B cell (primary cell): ENCODE data around the gene ATN1. TPM values are rescaled to one million over a fixed set of nuclear protein-coding genes. Genes with fewer than 3 reads are reported as not detected.

Experiments used
- ATAC-seq: fragments of 200-7000 bp; cut with Tn5 transposase; one replicate; pipeline ENCODE4 v1.10.0; 2021; ENCODE audit warnings: low read depth, mild to moderate bottlenecking, moderate number of reproducible peaks, moderate library complexity
- CTCF ChIA-PET: fragments of 350-600 bp; sonication (Branson Sonifier 250); formaldehyde crosslinking; loops from one replicate; lab custom pipeline; 2021; ENCODE audit warnings: antibody characterized with exemption, inconsistent platforms; lab: Charles Lee
- POLR2A ChIA-PET: fragments of 350-600 bp; sonication (Branson Sonifier 250); formaldehyde crosslinking; loops from one replicate; lab custom pipeline; 2021; ENCODE audit warnings: antibody characterized with exemption; lab: Charles Lee
- DNase-seq: peaks from one replicate; pipeline ENCODE4 v3.0.0; 2013
- H2AFZ ChIP-seq: 2 replicates; pipeline ENCODE4 v1.6.1; 2012; ENCODE audit warnings: mild to moderate bottlenecking, low read depth, low read length; ENCODE audit not compliant: insufficient read depth, poor library complexity, severe bottlenecking
- H3K27ac ChIP-seq, 2 donors: 1 replicate in 1 of 2; 2 replicates in 1 of 2; pipeline ENCODE4 v1.5.1; 2012 to 2013; ENCODE audit warnings: low read length in 2 of 2, mild to moderate bottlenecking in 2 of 2, moderate library complexity in 1 of 2
- H3K27me3 ChIP-seq, 4 experiments: fragments of 200-600 bp in 1 of 4; sonication (generic) in 1 of 4; replicated peaks in 1 of 4; 1 replicate in 2 of 4; 2 replicates in 2 of 4; pipeline versions ENCODE4 v1.6.1 to v1.7.0; 2013 to 2016; ENCODE audit warnings: low read length in 3 of 4, mild to moderate bottlenecking in 2 of 4, mixed read lengths in 1 of 4, moderate library complexity in 1 of 4; ENCODE audit not compliant: insufficient read depth in 4 of 4, control insufficient read depth in 3 of 4; ENCODE audit errors: control extremely low read depth in 1 of 4
- H3K36me3 ChIP-seq, 2 experiments: replicated peaks in 1 of 2; 1 replicate in 1 of 2; 2 replicates in 1 of 2; pipeline versions ENCODE4 v1.6.1 to v1.7.1; 2013; ENCODE audit warnings: low read length in 1 of 2; ENCODE audit not compliant: insufficient read depth in 2 of 2, control insufficient read depth in 1 of 2; ENCODE audit errors: control extremely low read depth in 1 of 2, extremely low read depth in 1 of 2
- H3K4me1 ChIP-seq, 2 donors: fragments of 200-600 bp in 1 of 2; sonication (generic) in 1 of 2; 1 replicate in 1 of 2; 2 replicates in 1 of 2; pipeline versions ENCODE4 v1.5.1 to v1.6.1; 2013 to 2017; ENCODE audit warnings: low read length in 2 of 2; ENCODE audit not compliant: control insufficient read depth in 2 of 2, insufficient read depth in 2 of 2
- H3K4me2 ChIP-seq: replicated peaks from 2 replicates; pipeline ENCODE3; 2012; ENCODE audit warnings: mild to moderate bottlenecking, low read depth, low read length; ENCODE audit not compliant: poor library complexity, severe bottlenecking
- H3K4me3 ChIP-seq, 5 experiments: fragments of 200-600 bp in 1 of 5; sonication (generic) in 1 of 5; 1 replicate in 3 of 5; 2 replicates in 2 of 5; pipeline versions ENCODE4 v1.5.1 to v1.7.0; 2011 to 2016; ENCODE audit warnings: low read length in 4 of 5, mild to moderate bottlenecking in 4 of 5, low read depth in 2 of 5, control low read depth in 1 of 5, moderate library complexity in 1 of 5; ENCODE audit not compliant: insufficient read depth in 1 of 5; ENCODE audit errors: control extremely low read depth in 1 of 5, extremely low read depth in 1 of 5
- H3K79me2 ChIP-seq: fragments of 200-600 bp; sonication (generic); one replicate; pipeline ENCODE4 v1.6.0; 2016; ENCODE audit warnings: low read length; ENCODE audit not compliant: control insufficient read depth, insufficient read depth
- H3K9ac ChIP-seq: fragments of 200-600 bp; sonication (generic); 2 replicates; pipeline ENCODE4 v1.6.1; 2017; ENCODE audit warnings: mild to moderate bottlenecking, low read length, moderate library complexity
- H3K9me3 ChIP-seq, 3 donors: one replicate each; pipeline versions ENCODE4 v1.6.1 to v1.7.1; 2013; ENCODE audit warnings: low read length in 2 of 3; ENCODE audit not compliant: control insufficient read depth in 2 of 3, insufficient read depth in 1 of 3; ENCODE audit errors: control extremely low read depth in 1 of 3
- H4K20me1 ChIP-seq: 2 replicates; pipeline ENCODE4 v1.6.0; 2012; ENCODE audit warnings: mild to moderate bottlenecking, low read length; ENCODE audit not compliant: insufficient read depth, control insufficient read depth, poor library complexity, severe bottlenecking
- H3K27ac Mint-ChIP-seq: one replicate; pipeline ENCODE4 v1.8.0; 2021; ENCODE audit warnings: mixed read lengths
- H3K27me3 Mint-ChIP-seq: one replicate; pipeline ENCODE4 v1.8.0; 2021; ENCODE audit warnings: mixed read lengths
- H3K4me1 Mint-ChIP-seq: one replicate; pipeline ENCODE4 v1.8.0; 2021; ENCODE audit warnings: mixed read lengths
- H3K4me3 Mint-ChIP-seq: one replicate; pipeline ENCODE4 v1.8.0; 2021; ENCODE audit warnings: mixed read lengths
- H3K9me3 Mint-ChIP-seq: one replicate; pipeline ENCODE4 v1.8.0; 2022; ENCODE audit warnings: mixed read lengths; ENCODE audit not compliant: insufficient read depth
- EZH2 ChIP-seq: IDR thresholded peaks from 2 replicates; pipeline ENCODE4 v1.6.1; 2012; ENCODE audit warnings: borderline replicate concordance, low read depth, mild to moderate bottlenecking, moderate library complexity, low read length; ENCODE audit not compliant: insufficient read depth, poor library complexity, severe bottlenecking
- WGBS: methylation state at CpG from one replicate; pipeline ENCODE4 v1.1.5; 2013; ENCODE audit warnings: missing lambda C conversion rate; ENCODE audit not compliant: insufficient coverage; 5-methylcytosine and 5-hydroxymethylcytosine counted together
- intact Hi-C: fragments of 100-400 bp; cut with micrococcal nuclease; formaldehyde crosslinking; loops from one replicate; pipeline ENCODE4 v1.10.0; 2022
- polyA plus RNA-seq: library from polyadenylated mRNA; depleted of rRNA; stranded (reverse); fragments of >200 nt; gene quantifications from 2 replicates; pipeline ENCODE4 v1.2.3, GENCODE V29; 2012
- total RNA-seq, 2 donors: library from RNA; stranded (reverse); fragments of 120-200 nt in 1 of 2; gene quantifications; 1 replicate in 1 of 2; 2 replicates in 1 of 2; pipeline versions ENCODE4 v1.2.3 to v1.2.4, GENCODE V29; 2013 to 2022
- TF ChIP-seq, protein P1 (sequence below): fragments of 200-600 bp; IDR thresholded peaks from one replicate; pipeline ENCODE4 v1.8.0; 2022; ENCODE audit warnings: antibody characterized with exemption, mild to moderate bottlenecking

ATN1 gene
- total and polyA plus RNA-seq, 2 donors (not counting 1 experiment from before 2014, with no cell fraction given), result 21.0 to 50.8 TPM

DNA sequence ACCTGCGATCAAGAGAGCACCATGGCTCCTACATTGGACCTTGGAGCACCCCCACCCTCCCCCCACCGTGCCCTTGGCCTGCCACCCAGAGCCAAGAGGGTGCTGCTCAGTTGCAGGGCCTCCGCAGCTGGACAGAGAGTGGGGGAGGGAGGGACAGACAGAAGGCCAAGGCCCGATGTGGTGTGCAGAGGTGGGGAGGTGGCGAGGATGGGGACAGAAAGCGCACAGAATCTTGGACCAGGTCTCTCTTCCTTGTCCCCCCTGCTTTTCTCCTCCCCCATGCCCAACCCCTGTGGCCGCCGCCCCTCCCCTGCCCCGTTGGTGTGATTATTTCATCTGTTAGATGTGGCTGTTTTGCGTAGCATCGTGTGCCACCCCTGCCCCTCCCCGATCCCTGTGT lies 14.0 kb downstream of the ATN1 start:
- peaks cover 13% of the 10 kb centered on the region for H3K79me2 ChIP-seq
- no peaks in the 10 kb centered on the region for H3K27me3 ChIP-seq
- H3K4me2 ChIP-seq, result no peak overlapping the region
- no peaks in the 10 kb centered on the region for H4K20me1 ChIP-seq
- H2AFZ ChIP-seq, result no peak overlapping the region
- DNase-seq (no peak), ATAC-seq (no peak)
- peaks cover 37 to 60% of the 10 kb centered on the region in 2 donors for H3K4me1 ChIP-seq
- H3K9me3 Mint-ChIP-seq, result no peaks in the 10 kb centered on the region
- peaks cover 0 to 10% of the 10 kb centered on the region in 2 experiments for H3K36me3 ChIP-seq
- CTCF ChIA-PET, result interaction anchor here (0.8 to 16.6 kb wide), 7 partner anchors 10 to 167 kb away, joined by 4 to 944 read pairs (median 16); partner anchors contain the start of genes PTPN6 and SPSB2
- TF ChIP-seq, protein P1, sequence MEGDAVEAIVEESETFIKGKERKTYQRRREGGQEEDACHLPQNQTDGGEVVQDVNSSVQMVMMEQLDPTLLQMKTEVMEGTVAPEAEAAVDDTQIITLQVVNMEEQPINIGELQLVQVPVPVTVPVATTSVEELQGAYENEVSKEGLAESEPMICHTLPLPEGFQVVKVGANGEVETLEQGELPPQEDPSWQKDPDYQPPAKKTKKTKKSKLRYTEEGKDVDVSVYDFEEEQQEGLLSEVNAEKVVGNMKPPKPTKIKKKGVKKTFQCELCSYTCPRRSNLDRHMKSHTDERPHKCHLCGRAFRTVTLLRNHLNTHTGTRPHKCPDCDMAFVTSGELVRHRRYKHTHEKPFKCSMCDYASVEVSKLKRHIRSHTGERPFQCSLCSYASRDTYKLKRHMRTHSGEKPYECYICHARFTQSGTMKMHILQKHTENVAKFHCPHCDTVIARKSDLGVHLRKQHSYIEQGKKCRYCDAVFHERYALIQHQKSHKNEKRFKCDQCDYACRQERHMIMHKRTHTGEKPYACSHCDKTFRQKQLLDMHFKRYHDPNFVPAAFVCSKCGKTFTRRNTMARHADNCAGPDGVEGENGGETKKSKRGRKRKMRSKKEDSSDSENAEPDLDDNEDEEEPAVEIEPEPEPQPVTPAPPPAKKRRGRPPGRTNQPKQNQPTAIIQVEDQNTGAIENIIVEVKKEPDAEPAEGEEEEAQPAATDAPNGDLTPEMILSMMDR, result no peak
- no peak for TF ChIP-seq EZH2
- H3K9me3 ChIP-seq, result no peaks in the 10 kb centered on the region
- intact Hi-C loops, result loop anchor here (10.0 kb wide), 1 partner anchor 307 kb away; the partner anchor contains the start of gene LPAR5
- WGBS, result no CpG with 5 or more reads among the region's 12 CpGs
- no peak overlapping the region for H3K4me3 ChIP-seq
- H3K4me3 Mint-ChIP-seq, result no peak overlapping the region
- H3K4me1 Mint-ChIP-seq, result peaks cover 56% of the 10 kb centered on the region
- POLR2A ChIA-PET, result interaction anchor here (18.5 kb wide), 1 partner anchor 16 kb away, joined by 662 read pairs; the partner anchor contains the start of gene PTPN6
- H3K9ac ChIP-seq, result no peak overlapping the region
- H3K27ac ChIP-seq, result no peak overlapping the region
- H3K27ac Mint-ChIP-seq, result no peak overlapping the region
- H3K27me3 Mint-ChIP-seq, result no peaks in the 10 kb centered on the region

GRCh38 chr12:6942331-6942665 lies 14.5 kb downstream of the ATN1 start:
- no peaks in the 10 kb centered on the region for H3K9me3 ChIP-seq
- H3K4me3 ChIP-seq, result no peak overlapping the region
- peaks cover 38 to 60% of the 10 kb centered on the region in 2 donors for H3K4me1 ChIP-seq
- Mint-ChIP-seq H3K4me3 (peak overlapping the region; percentile 29), H3K4me1 (peaks cover 58% of the 10 kb centered on the region), H3K9me3 (no peaks in the 10 kb centered on the region), H3K27me3 (no peaks in the 10 kb centered on the region), H3K27ac (peak overlapping the region; percentile 97)
- H3K9ac ChIP-seq, result no peak overlapping the region
- CTCF ChIA-PET, result interaction anchor here (2.5 to 16.6 kb wide), 5 partner anchors 10 to 73 kb away, joined by 16 to 944 read pairs (median 27); partner anchors contain the start of genes PTPN6 and SPSB2
- H3K36me3 ChIP-seq, result peaks cover 0 to 10% of the 10 kb centered on the region in 2 experiments
- ATAC-seq, result no peak
- POLR2A ChIA-PET, result interaction anchor here (2.6 to 18.5 kb wide), 2 partner anchors 16 to 28 kb away, joined by 8 to 662 read pairs; partner anchors contain the start of genes ENO2 and PTPN6
- 96% methylated on average over 11 of the region's 11 CpGs for WGBS
- H3K27me3 ChIP-seq, result no peaks in the 10 kb centered on the region
- peaks cover 11% of the 10 kb centered on the region for H3K79me2 ChIP-seq
- no peaks in the 10 kb centered on the region for H4K20me1 ChIP-seq
- H2AFZ ChIP-seq, result no peak overlapping the region
- peak overlapping the region in 1 of 2 donors; percentile 93 for H3K27ac ChIP-seq
- TF ChIP-seq EZH2, result no peak
- TF ChIP-seq, protein P1, result no peak
- DNase-seq, result no peak
- intact Hi-C loops, result loop anchor here (10.0 kb wide), 1 partner anchor 307 kb away; the partner anchor contains the start of gene LPAR5
- H3K4me2 ChIP-seq, result no peak overlapping the region
